Upper lobe of right lung (tissue), 1 donor: ENCODE results near the gene DCST2. TPM values are rescaled to one million over a fixed set of nuclear protein-coding genes. Genes with fewer than 3 reads are reported as not detected.

ENCODE experiments used
- ATAC-seq: fragments of 200-7000 bp; cut with Tn5 transposase; one replicate; pipeline ENCODE4 v1.9.1; 2020; ENCODE audit warnings: mild to moderate bottlenecking, moderate library complexity
- DNase-seq: peaks from one replicate; pipeline ENCODE4 v3.0.0-alpha.2; 2020
- H3K27ac ChIP-seq: fragments of 200-600 bp; one replicate; pipeline ENCODE4 v1.8.0; 2022
- H3K27me3 ChIP-seq: fragments of 200-600 bp; one replicate; pipeline ENCODE4 v1.8.0; 2022; ENCODE audit warnings: mild to moderate bottlenecking
- H3K36me3 ChIP-seq: fragments of 200-600 bp; one replicate; pipeline ENCODE4 v1.8.0; 2022
- H3K4me1 ChIP-seq: fragments of 200-600 bp; one replicate; pipeline ENCODE4 v1.8.0; 2022
- H3K4me3 ChIP-seq: fragments of 200-600 bp; one replicate; pipeline ENCODE4 v1.8.0; 2022; ENCODE audit warnings: mild to moderate bottlenecking
- H3K9me3 ChIP-seq: fragments of 200-600 bp; one replicate; pipeline ENCODE4 v1.8.0; 2022
- intact Hi-C: fragments of 100-400 bp; cut with DNase I; formaldehyde crosslinking; loops from one replicate; pipeline ENCODE4 v1.11.0; 2022
- total RNA-seq: library from RNA; stranded (reverse); fragmentation: NEBNext Ultra II Directional; extraction: Animal tissue kit (Norgen Biotek cat#: 25700); gene quantifications from one replicate; pipeline ENCODE4 v1.2.1, GENCODE V29; 2021
- TF ChIP-seq, protein P1 (sequence below): fragments of 200-600 bp; IDR thresholded peaks from one replicate; pipeline ENCODE4 v1.8.0; 2022; ENCODE audit warnings: antibody characterized with exemption
- donor health status: DM: no; HTN: yes; CAD: no; lungs with severe emphysema.

DCST2 gene
- total RNA-seq, 1 donor from 2014 or later: 1.5 TPM

DNA sequence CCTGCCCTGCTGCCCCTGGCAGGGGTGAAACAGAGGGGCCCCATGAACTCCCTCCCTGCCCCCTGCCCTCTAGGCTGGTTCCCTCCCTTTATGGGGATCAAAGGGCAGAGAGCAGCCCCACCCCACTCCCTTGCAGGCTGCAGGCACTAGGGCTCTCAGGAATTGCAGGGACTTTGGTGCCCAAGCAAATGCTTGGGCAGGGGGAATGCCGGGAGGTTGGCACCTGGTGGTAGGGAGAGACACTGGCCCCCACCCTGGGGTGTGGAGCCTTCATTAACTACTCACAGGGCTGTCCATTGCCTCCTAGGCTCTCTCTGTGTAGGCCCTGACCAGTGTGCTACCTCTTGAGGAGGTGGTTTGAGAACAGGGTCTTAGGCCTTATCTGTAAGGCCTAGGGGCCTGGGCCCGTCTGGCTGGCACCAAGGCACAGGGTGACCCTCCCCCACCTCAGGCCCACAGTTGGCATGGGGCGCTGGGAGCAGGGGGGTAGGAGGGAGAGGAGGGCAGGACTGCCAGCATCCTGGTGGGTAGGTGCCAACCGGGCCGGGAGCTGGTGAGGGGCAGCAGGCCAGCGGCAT is 26.2 kb downstream of the DCST2 start:
- Histone ChIP-seq H3K27ac (peak overlapping the region; percentile 93), H3K4me1 (peaks cover 78% of the 10 kb centered on the region), H3K4me3 (peak overlapping the region; percentile 41), H3K27me3 (no peaks in the 10 kb centered on the region), H3K36me3 (no peaks in the 10 kb centered on the region), H3K9me3 (no peaks in the 10 kb centered on the region)
- DNase-seq (peak; percentile 79), ATAC-seq (no peak)
- TF ChIP-seq, protein P1, sequence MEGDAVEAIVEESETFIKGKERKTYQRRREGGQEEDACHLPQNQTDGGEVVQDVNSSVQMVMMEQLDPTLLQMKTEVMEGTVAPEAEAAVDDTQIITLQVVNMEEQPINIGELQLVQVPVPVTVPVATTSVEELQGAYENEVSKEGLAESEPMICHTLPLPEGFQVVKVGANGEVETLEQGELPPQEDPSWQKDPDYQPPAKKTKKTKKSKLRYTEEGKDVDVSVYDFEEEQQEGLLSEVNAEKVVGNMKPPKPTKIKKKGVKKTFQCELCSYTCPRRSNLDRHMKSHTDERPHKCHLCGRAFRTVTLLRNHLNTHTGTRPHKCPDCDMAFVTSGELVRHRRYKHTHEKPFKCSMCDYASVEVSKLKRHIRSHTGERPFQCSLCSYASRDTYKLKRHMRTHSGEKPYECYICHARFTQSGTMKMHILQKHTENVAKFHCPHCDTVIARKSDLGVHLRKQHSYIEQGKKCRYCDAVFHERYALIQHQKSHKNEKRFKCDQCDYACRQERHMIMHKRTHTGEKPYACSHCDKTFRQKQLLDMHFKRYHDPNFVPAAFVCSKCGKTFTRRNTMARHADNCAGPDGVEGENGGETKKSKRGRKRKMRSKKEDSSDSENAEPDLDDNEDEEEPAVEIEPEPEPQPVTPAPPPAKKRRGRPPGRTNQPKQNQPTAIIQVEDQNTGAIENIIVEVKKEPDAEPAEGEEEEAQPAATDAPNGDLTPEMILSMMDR: no peak
- intact Hi-C loops: no loop called here

DNA sequence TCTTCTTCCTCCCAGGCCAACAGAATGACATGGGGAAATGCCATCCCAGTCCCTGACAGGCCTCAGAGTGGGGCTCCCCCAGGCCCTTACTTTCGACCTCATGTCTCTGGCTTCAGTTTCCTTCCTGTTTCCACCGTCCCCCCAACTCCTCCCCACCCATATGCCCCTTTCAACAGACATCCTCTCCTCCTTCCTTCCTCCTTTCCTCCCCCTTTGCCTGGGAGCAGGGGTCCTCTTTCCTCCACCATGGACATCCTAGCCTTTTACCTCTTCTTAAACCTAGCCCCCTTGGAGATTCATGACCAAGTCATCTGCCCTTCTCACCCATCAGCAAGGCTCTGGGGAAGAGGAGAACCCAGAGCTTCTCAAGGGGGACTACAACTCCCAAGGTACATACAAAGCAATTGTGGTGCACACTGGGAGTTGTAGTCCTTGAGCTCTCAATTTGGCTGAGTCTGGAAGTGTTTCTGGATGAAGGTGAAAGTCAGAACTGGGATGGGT is 26.9 kb downstream of the DCST2 start:
- DNase-seq: no peak

DNA sequence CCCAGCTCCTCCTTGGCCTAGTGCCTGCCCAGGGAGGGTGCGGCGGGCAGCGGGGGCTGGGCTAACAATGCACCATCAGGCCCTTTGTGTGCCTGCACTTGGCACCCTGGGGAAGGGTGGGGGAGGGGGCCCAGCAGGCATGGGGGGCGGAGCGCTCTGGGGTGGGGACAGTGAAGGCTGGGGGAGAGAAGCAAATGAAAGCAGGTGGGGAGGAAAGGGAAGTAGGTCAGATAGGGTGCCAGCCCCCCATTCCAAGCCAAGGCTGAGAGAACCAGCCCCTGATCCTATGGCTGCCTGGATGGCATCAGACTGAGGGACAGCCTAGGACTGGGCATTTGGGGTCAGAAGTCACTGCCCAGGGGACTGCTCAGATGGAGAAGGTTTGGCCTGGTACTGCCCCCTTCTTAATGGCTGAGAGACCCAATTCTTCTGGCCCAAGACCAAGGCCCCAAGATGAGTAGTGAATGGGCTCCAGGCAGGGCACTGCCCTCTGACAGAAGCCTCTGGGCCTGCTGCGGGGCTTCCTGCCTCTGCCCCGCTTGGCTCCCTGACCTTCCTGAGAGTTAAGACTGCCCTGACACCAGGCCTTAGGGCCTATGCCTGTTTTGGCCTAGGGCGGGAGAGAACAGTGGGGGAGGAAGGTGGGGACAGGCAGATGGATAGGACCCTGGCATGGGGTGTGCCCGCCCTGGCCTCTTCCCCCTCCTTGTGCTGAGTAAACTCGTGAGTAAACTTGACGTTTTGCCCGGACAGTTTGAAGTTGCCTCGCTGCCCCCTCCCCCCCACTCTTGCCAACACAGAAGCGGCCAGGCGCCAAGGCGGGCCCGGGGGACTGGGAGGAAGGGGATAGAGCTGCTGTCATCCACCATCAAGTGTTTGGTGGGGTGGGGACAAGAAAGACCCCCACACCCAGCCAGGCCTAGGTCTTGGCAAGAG is 28.2 kb downstream of the DCST2 start:
- intact Hi-C loops: no loop called here
- peak overlapping the region; percentile 88 for H3K4me3 ChIP-seq
- DNase-seq (peak; percentile 87), ATAC-seq (peak; percentile 4)
- H3K9me3 ChIP-seq: no peaks in the 10 kb centered on the region
- H3K27ac ChIP-seq: peak overlapping the region; percentile 93
- no peaks in the 10 kb centered on the region for H3K27me3 ChIP-seq
- H3K4me1 ChIP-seq: peaks cover 58% of the 10 kb centered on the region
- TF ChIP-seq, protein P1: no peak
- H3K36me3 ChIP-seq: no peaks in the 10 kb centered on the region

More for the DNA sequence above, 26.9 kb downstream of the DCST2 start:
- no peaks in the 10 kb centered on the region for H3K9me3 ChIP-seq
- no peak for ATAC-seq
- H3K4me1 ChIP-seq: peaks cover 71% of the 10 kb centered on the region
- peak overlapping the region; percentile 93 for H3K27ac ChIP-seq
- TF ChIP-seq, protein P1: no peak
- intact Hi-C loops: no loop called here
- no peaks in the 10 kb centered on the region for H3K36me3 ChIP-seq
- no peak overlapping the region for H3K4me3 ChIP-seq
- H3K27me3 ChIP-seq: no peaks in the 10 kb centered on the region

DNA sequence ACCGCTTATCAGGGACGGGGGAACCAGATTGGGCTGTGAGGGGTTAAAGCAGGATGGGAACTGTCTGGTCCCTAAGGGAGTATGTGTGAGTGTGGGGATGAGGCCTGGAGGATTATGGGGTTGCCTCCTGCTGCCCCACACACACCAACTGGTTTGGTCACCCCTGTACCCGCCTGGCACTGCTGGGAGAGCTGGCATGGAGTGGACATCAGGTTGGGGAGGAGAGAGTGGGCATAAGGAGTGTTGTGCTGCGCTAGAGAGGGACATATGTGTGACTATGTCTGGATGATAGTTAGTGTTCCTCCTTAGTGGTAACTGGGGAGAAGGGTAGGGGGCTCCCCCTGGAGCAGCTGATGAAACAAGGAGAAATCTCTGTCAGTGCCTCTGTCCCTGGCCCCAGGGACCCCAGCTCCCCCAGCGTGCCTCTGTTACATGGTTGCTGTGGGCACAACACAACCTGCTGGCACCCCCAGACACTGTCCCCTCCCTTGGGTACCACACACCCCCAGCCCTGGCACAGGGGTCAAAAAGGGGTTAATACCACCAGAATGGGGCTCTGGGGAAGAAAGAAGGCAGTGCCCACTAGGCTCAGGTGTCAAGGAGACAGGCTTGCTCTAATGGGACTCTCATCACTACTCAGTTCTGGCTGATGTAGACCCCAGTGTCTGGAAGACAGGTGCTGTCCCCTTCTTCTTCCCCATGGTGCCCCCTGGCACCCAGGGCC is 29.1 kb downstream of the DCST2 start:
- Histone ChIP-seq H3K27ac (peak overlapping the region; percentile 93), H3K4me3 (peak overlapping the region; percentile 88), H3K9me3 (no peaks in the 10 kb centered on the region), H3K36me3 (no peaks in the 10 kb centered on the region), H3K4me1 (peaks cover 57% of the 10 kb centered on the region), H3K27me3 (no peaks in the 10 kb centered on the region)
- intact Hi-C loops: no loop called here
- DNase-seq (no peak), ATAC-seq (no peak)
- TF ChIP-seq, protein P1: no peak

DNA sequence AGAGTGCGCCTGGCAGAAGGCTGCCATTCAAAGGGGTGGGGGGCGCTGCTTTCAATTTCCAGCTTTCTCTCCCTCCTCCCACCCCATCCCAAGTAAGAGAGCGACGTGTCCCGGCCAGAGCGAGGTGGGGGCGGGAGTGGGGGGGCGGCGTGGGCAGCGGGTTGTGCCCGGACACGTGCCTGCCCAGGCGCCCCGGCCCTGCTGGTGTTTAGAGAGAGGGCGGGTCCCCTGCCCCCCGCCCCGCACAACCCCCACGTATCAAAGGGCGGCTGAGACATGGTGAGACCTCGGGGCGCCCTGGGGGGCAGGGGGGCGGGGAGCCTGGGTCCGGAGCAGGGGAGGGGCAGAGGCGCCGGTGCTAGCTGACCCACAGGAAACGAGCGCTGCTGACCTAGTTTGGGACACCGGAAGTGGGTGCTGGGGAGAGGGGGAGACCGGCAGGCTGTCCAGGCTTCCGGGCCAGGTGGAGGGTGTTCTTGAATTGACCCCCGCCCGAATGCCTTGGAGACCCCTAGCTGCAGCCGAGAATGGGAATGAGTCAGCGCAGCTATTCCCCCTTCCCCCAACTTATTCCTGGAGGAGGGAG is 29.7 kb downstream of the DCST2 start:
- intact Hi-C loops: no loop called here
- Histone ChIP-seq H3K4me1 (peaks cover 64% of the 10 kb centered on the region), H3K4me3 (peak overlapping the region; percentile 88), H3K27me3 (no peaks in the 10 kb centered on the region), H3K9me3 (no peaks in the 10 kb centered on the region), H3K36me3 (no peaks in the 10 kb centered on the region), H3K27ac (peak overlapping the region; percentile 93)
- DNase-seq (peak; percentile 89), ATAC-seq (peak; percentile 2)
- TF ChIP-seq, protein P1: no peak
